ENCODE measurements around the gene EVI5. TPM values are rescaled to one million over a fixed set of nuclear protein-coding genes. Genes with fewer than 3 reads are reported as not detected.

EVI5 gene
- total RNA-seq, 1 experiment from 2014 or later = 31.6 TPM

- no peak for DNase-seq (ENCODE audit: low spot score)
- CTCF ChIA-PET = interaction anchor here (0.6 kb wide), 1 partner anchor 9 kb away, joined by 12 read pairs; no protein-coding TSS in a partner anchor
These were observed 41.9 kb upstream of the EVI5 start for GRCh38 chr1:92826792-92827191.

GRCh38 chr1:92822879-92823278 lies 38.0 kb upstream of the EVI5 start:
- CTCF ChIA-PET = no interaction called here
- Histone ChIP-seq H3K27ac (ENCODE audit: low read depth, low read length, poor library complexity, severe bottlenecking) (no peak overlapping the region), H3K36me3 (ENCODE audit: insufficient read depth, low read length, poor library complexity, severe bottlenecking) (no peaks in the 10 kb centered on the region), H3K4me3 (ENCODE audit: low read depth, low read length, poor library complexity, severe bottlenecking) (no peak overlapping the region), H3K9me3 (ENCODE audit: low read depth, low read length, poor library complexity, severe bottlenecking) (no peaks in the 10 kb centered on the region), H3K4me1 (ENCODE audit: insufficient read depth, low read length, poor library complexity, severe bottlenecking) (no peaks in the 10 kb centered on the region), H3K27me3 (replicated peaks; ENCODE audit: insufficient read depth, low read depth, low read length, poor library complexity) (no peaks in the 10 kb centered on the region)
- DNase-seq (ENCODE audit: low spot score) = no peak
- TF ChIP-seq EZH2 (IDR thresholded peaks at IDR 0.05; ENCODE audit: borderline replicate concordance, low read depth, low read length, poor library complexity, severe bottlenecking) (no peak), CTCF (conservative IDR thresholded peaks at IDR 0.05; ENCODE audit: low read depth, low read length) (no peak)
- intact Hi-C loops (cut with micrococcal nuclease; ENCODE audit: unreplicated experiment) = no loop called here
- POLR2A ChIA-PET (ENCODE audit: low non-redundant PET) = no interaction called here
- no TSS peak for BruUV-seq (replicated peaks)

More at GRCh38 chr1:92826792-92827191, 41.9 kb upstream of the EVI5 start:
- Histone ChIP-seq H3K4me3 (ENCODE audit: low read depth, low read length, poor library complexity, severe bottlenecking) (no peak overlapping the region), H3K36me3 (ENCODE audit: insufficient read depth, low read length, poor library complexity, severe bottlenecking) (no peaks in the 10 kb centered on the region), H3K4me1 (ENCODE audit: insufficient read depth, low read length, poor library complexity, severe bottlenecking) (peaks cover 4% of the 10 kb centered on the region), H3K27ac (ENCODE audit: low read depth, low read length, poor library complexity, severe bottlenecking) (no peak overlapping the region), H3K9me3 (ENCODE audit: low read depth, low read length, poor library complexity, severe bottlenecking) (no peaks in the 10 kb centered on the region), H3K27me3 (replicated peaks; ENCODE audit: insufficient read depth, low read depth, low read length, poor library complexity) (no peaks in the 10 kb centered on the region)
- TF ChIP-seq EZH2 (IDR thresholded peaks at IDR 0.05; ENCODE audit: borderline replicate concordance, low read depth, low read length, poor library complexity, severe bottlenecking) (no peak), CTCF (conservative IDR thresholded peaks at IDR 0.05; ENCODE audit: low read depth, low read length) (no peak)
- BruUV-seq (replicated peaks) = no TSS peak
- POLR2A ChIA-PET (ENCODE audit: low non-redundant PET) = interaction anchor here (0.6 to 0.7 kb wide), 2 partner anchors 51 to 1817 kb away, joined by 7 to 10 read pairs; no protein-coding TSS in a partner anchor
- intact Hi-C loops (cut with micrococcal nuclease; ENCODE audit: unreplicated experiment) = no loop called here

GRCh38 chr1:92820551-92820950 lies 35.6 kb upstream of the EVI5 start:
- Histone ChIP-seq H3K4me3 (ENCODE audit: low read depth, low read length, poor library complexity, severe bottlenecking) (no peak overlapping the region), H3K36me3 (ENCODE audit: insufficient read depth, low read length, poor library complexity, severe bottlenecking) (no peaks in the 10 kb centered on the region), H3K9me3 (ENCODE audit: low read depth, low read length, poor library complexity, severe bottlenecking) (no peaks in the 10 kb centered on the region), H3K27ac (ENCODE audit: low read depth, low read length, poor library complexity, severe bottlenecking) (no peak overlapping the region), H3K27me3 (replicated peaks; ENCODE audit: insufficient read depth, low read depth, low read length, poor library complexity) (no peaks in the 10 kb centered on the region), H3K4me1 (ENCODE audit: insufficient read depth, low read length, poor library complexity, severe bottlenecking) (no peaks in the 10 kb centered on the region)
- DNase-seq (ENCODE audit: low spot score) = no peak
- CTCF ChIA-PET = no interaction called here
- no TSS peak for BruUV-seq (replicated peaks)
- POLR2A ChIA-PET (ENCODE audit: low non-redundant PET) = no interaction called here
- TF ChIP-seq EZH2 (IDR thresholded peaks at IDR 0.05; ENCODE audit: borderline replicate concordance, low read depth, low read length, poor library complexity, severe bottlenecking) = no peak
- no peak for TF ChIP-seq CTCF (conservative IDR thresholded peaks at IDR 0.05; ENCODE audit: low read depth, low read length)
- intact Hi-C loops (cut with micrococcal nuclease; ENCODE audit: unreplicated experiment) = no loop called here
